H4 (cell line): ENCODE data around the gene PARP3. TPM values are rescaled to one million over a fixed set of nuclear protein-coding genes. Genes with fewer than 3 reads are reported as not detected.

ENCODE experiments used
- DNase-seq: peaks from one replicate; pipeline ENCODE4 v3.0.0-alpha.2; 2015; ENCODE audit warnings: low spot score
- total RNA-seq: library from RNA; depleted of rRNA; stranded (reverse); fragments of >200 nt; shearing (Covaris generic); gene quantifications from 2 replicates; pipeline ENCODE4 v1.2.3, GENCODE V29; 2014

PARP3 gene
- total RNA-seq, 1 experiment from 2014 or later: 7.7 TPM

GRCh38 chr3:51948016-51948580 is 5.9 kb downstream of the PARP3 start:
- no peak for DNase-seq

GRCh38 chr3:51949121-51949520 is 7.0 kb downstream of the PARP3 start:
- DNase-seq: no peak

GRCh38 chr3:51950899-51951298 is 8.7 kb downstream of the PARP3 start:
- no peak for DNase-seq

GRCh38 chr3:51953445-51953844 is 11.3 kb downstream of the PARP3 start:
- DNase-seq: no peak

- no peak for DNase-seq
Measured at GRCh38 chr3:51954105-51954504, 11.9 kb downstream of the PARP3 start.

GRCh38 chr3:51954713-51955112 is 12.6 kb downstream of the PARP3 start:
- no peak for DNase-seq

GRCh38 chr3:51955175-51955892 is 13.2 kb downstream of the PARP3 start, which contains the start of gene GPR62:
Gene GPR62, plus strand, starts transcription at chr3:51955381. Its CDS starts 272 bp downstream, at chr3:51955653.
- no peak for DNase-seq

- DNase-seq: no peak
Measured at GRCh38 chr3:51955893-51956770, 14.0 kb downstream of the PARP3 start.

GRCh38 chr3:51957520-51958205 is 15.5 kb downstream of the PARP3 start:
- DNase-seq: no peak

- no peak for DNase-seq
Measured at GRCh38 chr3:51958603-51959521, 16.7 kb downstream of the PARP3 start.

- no peak for DNase-seq
Measured at GRCh38 chr3:51959651-51960050, 17.5 kb downstream of the PARP3 start.

GRCh38 chr3:51960386-51960785 is 18.2 kb downstream of the PARP3 start:
- no peak for DNase-seq

- no peak for DNase-seq
Measured at GRCh38 chr3:51961011-51961410, 18.8 kb downstream of the PARP3 start.

- DNase-seq: no peak
Measured at GRCh38 chr3:51961602-51962569, 19.7 kb downstream of the PARP3 start.

- DNase-seq: no peak
Measured at GRCh38 chr3:51962854-51963530, 20.8 kb downstream of the PARP3 start.

GRCh38 chr3:51963951-51964451 is 21.8 kb downstream of the PARP3 start:
- no peak for DNase-seq

GRCh38 chr3:51964521-51964920 is 22.4 kb downstream of the PARP3 start:
- DNase-seq: no peak

GRCh38 chr3:51966016-51966415 is 23.9 kb downstream of the PARP3 start:
- no peak for DNase-seq

GRCh38 chr3:51966486-51966885 is 24.3 kb downstream of the PARP3 start:
- no peak for DNase-seq
